ENCODE results near the gene TTC39A. TPM values are rescaled to one million over a fixed set of nuclear protein-coding genes. Genes with fewer than 3 reads are reported as not detected.

The TTC39A gene
- total and polyA plus RNA-seq, 7 donors = 0.48 to 12.4 (median 6.0) TPM

GRCh38 chr1:51351907-51352306 is 21.5 kb upstream of the TTC39A start:
- Histone ChIP-seq H3K9me3 (no peaks in the 10 kb centered on the region), H3K27ac (no peak overlapping the region), H3K36me3 (ENCODE audit: insufficient read depth in 1 of 2, low read depth in 1 of 2) (peaks cover 0 to 41% of the 10 kb centered on the region in 2 donors), H3K4me1 (no peaks in the 10 kb centered on the region), H3K4me3 (no peak overlapping the region), H3K27me3 (ENCODE audit: insufficient read depth in 3 of 3, low read length in 2 of 3) (no peaks in the 10 kb centered on the region)
- intact Hi-C loops (cut with DNase I) = no loop called here
- DNase-seq (no peak), ATAC-seq (no peak)
- TF ChIP-seq CTCF (IDR thresholded peaks at IDR 0.05) = no peak
- WGBS, 3 donors = 85 to 100% (median 95%) methylated on average over 1 of the region's 1 CpG

- peaks cover 0 to 9% (median 2%) of the 10 kb centered on the region in 3 donors for H3K27me3 ChIP-seq (ENCODE audit: insufficient read depth in 3 of 3, low read length in 2 of 3)
- intact Hi-C loops (cut with DNase I) = no loop called here
- H3K4me1 ChIP-seq = peaks cover 9% of the 10 kb centered on the region
- no peak overlapping the region for H3K4me3 ChIP-seq
- H3K27ac ChIP-seq = no peak overlapping the region
- 95 to 98% (median 96%) methylated on average over 3 of the region's 3 CpGs for WGBS, 3 donors
- DNase-seq (no peak), ATAC-seq (no peak)
- no peaks in the 10 kb centered on the region for H3K9me3 ChIP-seq
- H3K36me3 ChIP-seq (ENCODE audit: insufficient read depth in 1 of 2, low read depth in 1 of 2) = peaks cover 0 to 20% of the 10 kb centered on the region in 2 donors
- no peak for TF ChIP-seq CTCF (IDR thresholded peaks at IDR 0.05)
Measured at GRCh38 chr1:51349862-51350261, 19.5 kb upstream of the TTC39A start.

DNA sequence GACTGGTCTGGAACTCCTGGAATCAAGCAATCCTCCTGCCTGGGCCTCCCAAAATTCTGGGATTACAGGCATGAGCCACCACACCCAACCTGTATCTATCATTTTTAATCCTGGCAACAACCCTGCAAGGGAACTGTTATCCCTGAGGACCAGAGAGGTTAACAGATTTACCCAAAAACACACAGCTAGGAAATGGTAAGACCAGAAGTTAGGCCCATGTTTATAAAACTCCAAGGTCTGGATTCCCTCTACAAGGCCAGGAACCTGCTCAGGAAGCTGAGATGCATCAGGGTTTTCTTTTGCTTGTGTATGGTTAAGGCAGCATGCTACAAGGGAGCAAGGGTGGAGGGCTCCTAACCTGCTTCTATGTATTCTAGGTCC is 17.8 kb upstream of the TTC39A start:
- no peak overlapping the region for H3K4me3 ChIP-seq
- intact Hi-C loops (cut with DNase I) = no loop called here
- H3K27me3 ChIP-seq (ENCODE audit: insufficient read depth in 3 of 3, low read length in 2 of 3) = peaks cover 0 to 17% (median 5%) of the 10 kb centered on the region in 3 donors
- DNase-seq (no peak), ATAC-seq (no peak)
- no peaks in the 10 kb centered on the region for H3K9me3 ChIP-seq
- H3K36me3 ChIP-seq (ENCODE audit: insufficient read depth in 1 of 2, low read depth in 1 of 2) = peaks cover 0 to 3% of the 10 kb centered on the region in 2 donors
- H3K27ac ChIP-seq = no peak overlapping the region
- peaks cover 9% of the 10 kb centered on the region for H3K4me1 ChIP-seq
- no peak for TF ChIP-seq CTCF (IDR thresholded peaks at IDR 0.05)

DNA sequence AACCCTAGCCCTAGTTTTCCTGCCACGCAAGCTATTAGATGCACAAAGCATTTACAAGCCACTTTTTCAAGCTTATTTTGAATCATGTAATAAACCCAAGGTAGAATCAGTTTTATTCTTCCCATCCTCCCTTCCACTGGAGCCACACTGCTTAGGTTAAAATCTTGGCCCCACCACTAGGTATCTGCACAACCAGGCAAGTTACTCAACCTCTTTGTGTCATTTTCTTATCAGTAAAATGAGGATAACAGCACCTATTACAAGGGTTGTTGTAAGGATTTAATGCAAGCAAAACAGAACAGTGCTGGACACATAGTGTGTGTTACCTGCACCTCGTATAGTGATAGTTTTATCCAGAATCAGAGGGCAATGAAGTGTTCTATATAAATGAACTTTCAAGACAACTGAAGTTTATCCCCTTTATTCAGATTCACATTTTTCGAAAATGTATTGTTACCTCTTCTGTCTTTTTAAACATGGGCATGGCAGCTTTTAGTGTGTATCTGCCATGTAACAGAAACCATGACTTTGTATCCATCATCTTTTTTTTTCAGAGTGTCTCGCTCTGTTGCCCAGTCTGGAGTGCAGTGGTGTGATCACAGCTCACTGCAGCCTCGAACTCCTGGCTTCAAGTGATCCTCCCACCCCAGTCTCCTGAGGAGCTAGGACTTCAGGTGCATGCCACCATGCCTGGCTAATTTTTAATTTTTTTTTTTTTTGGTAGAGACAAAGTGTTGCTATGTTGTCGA is 17.2 kb upstream of the TTC39A start:
- DNase-seq (no peak), ATAC-seq (no peak)
- intact Hi-C loops (cut with DNase I) = no loop called here
- no peak overlapping the region for H3K4me3 ChIP-seq
- H3K4me1 ChIP-seq = peaks cover 9% of the 10 kb centered on the region
- no peak for TF ChIP-seq CTCF (IDR thresholded peaks at IDR 0.05)
- peaks cover 0 to 17% (median 5%) of the 10 kb centered on the region in 3 donors for H3K27me3 ChIP-seq (ENCODE audit: insufficient read depth in 3 of 3, low read length in 2 of 3)
- no peaks in the 10 kb centered on the region for H3K9me3 ChIP-seq
- H3K27ac ChIP-seq = no peak overlapping the region
- 87 to 91% (median 89%) methylated on average over 6 of the region's 6 CpGs for WGBS, 3 donors
- no peaks in the 10 kb centered on the region for H3K36me3 ChIP-seq (ENCODE audit: insufficient read depth in 1 of 2, low read depth in 1 of 2)
